Pancreas (tissue), 10 donors: ENCODE results near the gene PLEKHA8. TPM values are rescaled to one million over a fixed set of nuclear protein-coding genes. Genes with fewer than 3 reads are reported as not detected.

Experiments used
- ATAC-seq, 4 donors: fragments of 200-7000 bp; cut with Tn5 transposase; one replicate each; pipeline versions ENCODE4 v1.8.0 to v1.9.1; 2020; ENCODE audit warnings: mild to moderate bottlenecking in 4 of 4, moderate library complexity in 4 of 4
- DNase-seq, 6 donors: peaks; one replicate each; pipeline ENCODE4 v3.0.0-alpha.2; 2020
- FAIRE-seq: peaks from 2 replicates; lab custom pipeline; 2012; peaks lifted over from hg19 to GRCh38; lab: Jason Lieb, UNC
- H3K27ac ChIP-seq, 4 donors: fragments of 200-600 bp; sonication (generic); 1 replicate in 3 of 4; 2 replicates in 1 of 4; pipeline versions ENCODE4 v1.5.0 to v1.8.0; 2020
- H3K27me3 ChIP-seq, 4 donors: fragments of 200-600 bp; one replicate each; pipeline ENCODE4 v1.8.0; 2021
- H3K36me3 ChIP-seq, 3 donors: fragments of 200-600 bp; sonication (generic) in 1 of 3; one replicate each; pipeline versions ENCODE4 v1.5.0 to v1.8.0; 2020 to 2021
- H3K4me1 ChIP-seq, 3 donors: fragments of 200-600 bp; one replicate each; pipeline ENCODE4 v1.8.0; 2021
- H3K4me3 ChIP-seq, 4 donors: fragments of 200-600 bp; sonication (generic) in 2 of 4; one replicate each; pipeline versions ENCODE4 v1.5.0 to v1.8.0; 2020 to 2021
- H3K9me3 ChIP-seq, 4 donors: fragments of 200-600 bp; one replicate each; pipeline ENCODE4 v1.8.0; 2021
- WGBS, 2 donors: extraction: QIAGEN DNeasy Blood & Tissue Kit; methylation state at CpG; one replicate each; pipeline ENCODE4 v1.1.7; 2013; 5-methylcytosine and 5-hydroxymethylcytosine counted together
- intact Hi-C, 3 donors: fragments of 100-400 bp; cut with DNase I; formaldehyde crosslinking; loops; one replicate each; pipeline versions ENCODE4 v1.11.1 to v1.14.2; 2022
- polyA plus RNA-seq, 2 donors: library from polyadenylated mRNA; stranded (reverse); fragments of 200-250 nt; gene quantifications; one replicate each; pipeline ENCODE4 v1.2.3, GENCODE V29; 2013
- total RNA-seq, 6 donors: library from RNA; stranded (reverse); fragmentation: NEBNext Ultra II Directional in 4 of 6; extraction: Animal tissue kit (Norgen Biotek cat#: 25700) in 4 of 6; gene quantifications; one replicate each; pipeline versions ENCODE4 v1.2.1 to v1.2.4, GENCODE V29; 2021 to 2023
- TF ChIP-seq, protein P1 (sequence below), 4 donors: fragments of 200-600 bp; sonication (generic) in 3 of 4; IDR thresholded peaks; one replicate each; pipeline versions ENCODE4 v1.5.0 to v1.8.0; 2021; ENCODE audit warnings: antibody characterized with exemption in 4 of 4
- donor health status: healthy with polysubstance abuse.
- donor health status: DM: no; HTN: no; CAD: no; lungs with moderate emphysema.
- donor health status: DM: no; HTN: no; CAD: no.
- donor health status: control.
- donor health status: control.
- donor health status: Bipolar disorder and iron deficiency.
- donor health status: DM: yes; HTN: yes; CAD: no.
- donor health status: DM: no; HTN: no; CAD: no.
- donor health status: DM: no; HTN: no; CAD: no.
- donor health status: DM: yes; HTN: yes; CAD: no.

PLEKHA8 gene
- total and polyA plus RNA-seq, 8 donors, result 1.7 to 9.7 (median 4.3) TPM

DNA sequence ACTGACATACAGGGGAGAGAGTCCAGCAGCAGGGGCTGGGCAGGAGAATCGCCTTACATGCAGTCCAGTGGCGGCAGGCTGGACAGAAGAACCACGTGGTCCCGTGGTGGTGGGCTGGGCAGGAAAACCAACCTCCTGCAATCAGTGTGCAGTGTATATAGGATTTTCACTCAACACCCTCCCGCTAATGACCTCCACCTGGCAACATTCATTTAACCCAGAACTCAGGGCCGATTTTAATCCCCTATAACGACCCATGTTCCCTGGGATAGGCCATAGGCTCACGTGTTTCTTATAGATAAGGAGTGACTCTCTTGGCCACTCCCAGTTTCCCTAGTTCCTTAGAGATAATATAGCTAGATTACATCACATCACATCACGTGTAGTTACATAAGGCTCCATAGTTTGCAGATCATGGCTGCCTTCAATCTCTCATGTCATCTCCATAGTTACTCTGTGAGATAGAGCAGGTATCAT lies 125.9 kb downstream of the PLEKHA8 start:
- H3K27ac ChIP-seq, result no peak overlapping the region
- WGBS, 2 donors, result 76 to 85% methylated on average over 9 of the region's 9 CpGs
- peak in 1 of 6 donors; percentile 4 for DNase-seq
- no peak overlapping the region for H3K4me3 ChIP-seq
- no peak for ATAC-seq
- intact Hi-C loops, result no loop called here
- H3K27me3 ChIP-seq, result no peaks in the 10 kb centered on the region
- TF ChIP-seq, protein P1, sequence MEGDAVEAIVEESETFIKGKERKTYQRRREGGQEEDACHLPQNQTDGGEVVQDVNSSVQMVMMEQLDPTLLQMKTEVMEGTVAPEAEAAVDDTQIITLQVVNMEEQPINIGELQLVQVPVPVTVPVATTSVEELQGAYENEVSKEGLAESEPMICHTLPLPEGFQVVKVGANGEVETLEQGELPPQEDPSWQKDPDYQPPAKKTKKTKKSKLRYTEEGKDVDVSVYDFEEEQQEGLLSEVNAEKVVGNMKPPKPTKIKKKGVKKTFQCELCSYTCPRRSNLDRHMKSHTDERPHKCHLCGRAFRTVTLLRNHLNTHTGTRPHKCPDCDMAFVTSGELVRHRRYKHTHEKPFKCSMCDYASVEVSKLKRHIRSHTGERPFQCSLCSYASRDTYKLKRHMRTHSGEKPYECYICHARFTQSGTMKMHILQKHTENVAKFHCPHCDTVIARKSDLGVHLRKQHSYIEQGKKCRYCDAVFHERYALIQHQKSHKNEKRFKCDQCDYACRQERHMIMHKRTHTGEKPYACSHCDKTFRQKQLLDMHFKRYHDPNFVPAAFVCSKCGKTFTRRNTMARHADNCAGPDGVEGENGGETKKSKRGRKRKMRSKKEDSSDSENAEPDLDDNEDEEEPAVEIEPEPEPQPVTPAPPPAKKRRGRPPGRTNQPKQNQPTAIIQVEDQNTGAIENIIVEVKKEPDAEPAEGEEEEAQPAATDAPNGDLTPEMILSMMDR (IDR thresholded peaks at IDR 0.05), result no peak
- H3K36me3 ChIP-seq, result peaks cover 0 to 6% (median 0%) of the 10 kb centered on the region in 3 donors
- H3K4me1 ChIP-seq, result peaks cover 0 to 9% (median 6%) of the 10 kb centered on the region in 3 donors
- no peaks in the 10 kb centered on the region for H3K9me3 ChIP-seq
- FAIRE-seq, result no peak

DNA sequence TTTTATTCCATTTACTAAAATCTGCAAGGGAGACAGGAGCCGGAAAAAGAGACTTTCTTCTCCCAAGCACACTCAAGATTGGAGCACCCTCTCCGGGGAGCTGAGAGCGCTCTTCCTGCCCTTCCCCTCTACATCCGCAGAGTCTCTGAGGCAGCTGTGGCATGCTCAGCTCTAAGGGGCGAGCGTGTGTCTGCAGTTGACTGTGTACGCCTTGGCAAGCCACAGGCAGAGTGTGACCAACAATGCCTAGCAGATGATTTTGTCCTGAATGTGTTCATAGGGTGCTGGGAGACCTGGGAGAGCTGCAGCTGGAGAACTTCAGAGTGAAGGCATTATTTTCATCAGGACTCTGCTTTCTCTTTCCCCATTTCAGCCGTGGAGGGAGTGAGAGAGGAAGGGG lies 127.3 kb downstream of the PLEKHA8 start:
- peaks cover 0 to 6% (median 0%) of the 10 kb centered on the region in 3 donors for H3K36me3 ChIP-seq
- intact Hi-C loops, result no loop called here
- FAIRE-seq, result no peak
- H3K4me3 ChIP-seq, result no peak overlapping the region
- TF ChIP-seq, protein P1 (IDR thresholded peaks at IDR 0.05), result no peak
- H3K27me3 ChIP-seq, result no peaks in the 10 kb centered on the region
- WGBS, 2 donors, result 76 to 81% methylated on average over 8 of the region's 8 CpGs
- ATAC-seq, result peak in 1 of 4 donors; percentile 28
- H3K27ac ChIP-seq, result no peak overlapping the region
- peaks cover 0 to 8% (median 0%) of the 10 kb centered on the region in 3 donors for H3K4me1 ChIP-seq
- no peaks in the 10 kb centered on the region for H3K9me3 ChIP-seq
- no peak for DNase-seq

DNA sequence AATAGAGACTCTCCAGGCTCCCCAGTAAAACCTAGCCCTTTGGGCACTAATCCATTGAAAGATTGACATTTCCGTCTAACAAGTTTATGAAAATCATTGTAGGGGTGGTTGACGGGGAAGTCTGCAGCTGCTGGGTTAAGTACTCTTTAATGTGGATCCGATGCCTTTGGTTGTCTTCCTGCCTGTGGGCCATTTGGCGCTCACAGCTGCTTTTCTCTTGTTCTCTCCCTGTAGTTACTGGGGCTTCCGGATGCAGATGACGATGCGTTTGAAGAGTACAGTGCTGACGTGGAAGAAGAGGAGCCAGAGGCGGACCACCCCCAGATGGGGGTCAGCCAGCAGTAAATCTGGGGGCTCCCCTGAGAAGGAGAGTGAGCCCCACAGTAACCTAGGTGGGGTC lies 129.0 kb downstream of the PLEKHA8 start:
- no peaks in the 10 kb centered on the region for H3K9me3 ChIP-seq
- TF ChIP-seq, protein P1 (IDR thresholded peaks at IDR 0.05), result no peak
- no peaks in the 10 kb centered on the region for H3K27me3 ChIP-seq
- DNase-seq (no peak), FAIRE-seq (no peak), ATAC-seq (no peak)
- H3K4me3 ChIP-seq, result no peak overlapping the region
- H3K4me1 ChIP-seq, result peaks cover 0 to 8% (median 0%) of the 10 kb centered on the region in 3 donors
- intact Hi-C loops, result no loop called here
- H3K27ac ChIP-seq, result no peak overlapping the region
- WGBS, 2 donors, result 94 to 98% methylated on average over 9 of the region's 9 CpGs
- H3K36me3 ChIP-seq, result peaks cover 0 to 6% (median 0%) of the 10 kb centered on the region in 3 donors

DNA sequence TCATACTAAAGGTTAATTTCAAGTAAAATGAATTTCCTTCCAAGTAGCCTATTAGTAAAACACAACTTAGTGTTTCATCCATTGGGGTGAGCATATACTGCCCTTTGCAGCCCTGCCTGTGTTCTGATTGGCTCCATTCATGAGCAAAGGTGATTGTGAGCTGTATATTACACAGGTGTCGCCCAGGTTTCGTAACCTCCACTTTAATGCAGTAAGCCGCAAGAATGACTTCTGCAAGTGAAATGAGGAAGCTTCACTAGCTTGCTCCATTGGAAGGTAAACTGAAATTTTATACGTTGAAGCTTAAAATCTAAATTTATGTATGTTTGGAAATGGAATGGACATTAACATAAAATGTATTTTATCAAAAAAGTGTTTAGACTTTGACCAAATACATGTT lies 131.0 kb downstream of the PLEKHA8 start:
- TF ChIP-seq, protein P1 (IDR thresholded peaks at IDR 0.05), result no peak
- 87 to 93% methylated on average over 4 of the region's 4 CpGs for WGBS, 2 donors
- ATAC-seq, result no peak
- peak overlapping the region in 1 of 4 donors; percentile 7 for H3K27ac ChIP-seq
- H3K27me3 ChIP-seq, result no peaks in the 10 kb centered on the region
- H3K36me3 ChIP-seq, result no peaks in the 10 kb centered on the region
- H3K4me1 ChIP-seq, result peaks cover 0 to 8% (median 0%) of the 10 kb centered on the region in 3 donors
- H3K9me3 ChIP-seq, result no peaks in the 10 kb centered on the region
- no peak overlapping the region for H3K4me3 ChIP-seq
- DNase-seq, result no peak
- intact Hi-C loops, result no loop called here
- FAIRE-seq, result no peak

DNA sequence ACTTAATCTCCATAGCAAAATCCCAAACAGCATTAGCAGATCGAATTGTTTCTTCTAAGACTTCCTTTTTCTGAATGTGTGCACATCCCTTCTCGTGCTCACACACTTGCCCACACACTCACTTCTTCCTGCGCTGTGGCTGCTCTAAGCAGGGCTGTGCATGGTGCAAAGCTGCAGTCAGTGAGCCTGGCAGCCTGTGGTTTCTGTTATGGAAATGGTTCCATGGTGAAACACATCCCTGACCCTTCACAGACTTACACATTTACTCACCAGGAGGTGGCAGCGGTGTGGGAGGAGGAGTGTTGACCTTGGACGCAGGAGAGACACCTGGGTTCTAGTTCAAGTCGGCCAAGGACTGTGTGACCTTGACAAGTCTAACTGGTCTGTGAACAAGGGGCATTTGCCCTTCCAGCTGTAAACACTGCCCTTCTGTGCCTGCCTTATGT lies 131.5 kb downstream of the PLEKHA8 start:
- Histone ChIP-seq H3K4me1 (peaks cover 0 to 10% (median under 1%) of the 10 kb centered on the region in 3 donors), H3K36me3 (no peaks in the 10 kb centered on the region), H3K9me3 (no peaks in the 10 kb centered on the region), H3K27me3 (no peaks in the 10 kb centered on the region), H3K4me3 (no peak overlapping the region), H3K27ac (peak overlapping the region in 1 of 4 donors; percentile 7)
- TF ChIP-seq, protein P1 (IDR thresholded peaks at IDR 0.05), result no peak
- FAIRE-seq (no peak), ATAC-seq (peak; percentile 52 to 79 (median 64)), DNase-seq (peak in 1 of 6 donors; percentile 52)
- intact Hi-C loops, result loop anchor here in 2 of 3 donors (10.0 kb wide), 3 partner anchors 115 to 405 kb away; no protein-coding TSS in a partner anchor
- 42 to 43% methylated on average over 6 of the region's 6 CpGs for WGBS, 2 donors
